HEK293T (cell line): Measurements from ENCODE around the gene MMP3.

Source experiments
- BHLHE40 ChIP-seq: fragments of 450-650 bp; IDR thresholded peaks from 2 replicates; pipeline ENCODE4 v1.6.1; 2016; ENCODE audit warnings: mild to moderate bottlenecking, moderate library complexity, borderline replicate concordance
- CTBP1 ChIP-seq: fragments of 450-650 bp; IDR thresholded peaks from 2 replicates; pipeline ENCODE4 v1.6.1; 2016; ENCODE audit warnings: borderline replicate concordance
- ELF4 ChIP-seq: fragments of 450-650 bp; IDR thresholded peaks from 2 replicates; pipeline ENCODE4 v1.6.1; 2017; ENCODE audit warnings: antibody characterized with exemption
- FOXA1 ChIP-seq: fragments of 450-650 bp; IDR thresholded peaks from 2 replicates; pipeline ENCODE4 v1.6.1; 2016; ENCODE audit warnings: mild to moderate bottlenecking
- FOXK2 ChIP-seq: fragments of 450-650 bp; IDR thresholded peaks from 2 replicates; pipeline ENCODE4 v1.6.1; 2016; ENCODE audit warnings: mild to moderate bottlenecking
- FOXM1 ChIP-seq: fragments of 450-650 bp; IDR thresholded peaks from 2 replicates; pipeline ENCODE4 v1.6.1; 2017; ENCODE audit warnings: mild to moderate bottlenecking, borderline replicate concordance
- L3MBTL2 ChIP-seq: fragments of 450-650 bp; conservative IDR thresholded peaks from 2 replicates; pipeline ENCODE4 v1.6.1; 2016; ENCODE audit warnings: mild to moderate bottlenecking
- SP1 ChIP-seq: fragments of 450-650 bp; IDR thresholded peaks from 2 replicates; pipeline ENCODE4 v1.6.1; 2017
- SUZ12 ChIP-seq: fragments of 450-650 bp; IDR thresholded peaks from 2 replicates; pipeline ENCODE4 v1.6.1; 2016; ENCODE audit warnings: mild to moderate bottlenecking
- TARDBP ChIP-seq: fragments of 450-650 bp; IDR thresholded peaks from 2 replicates; pipeline ENCODE4 v1.6.1; 2016
- ZNF384 ChIP-seq: fragments of 450-650 bp; IDR thresholded peaks from 2 replicates; pipeline ENCODE4 v1.6.1; 2016

GRCh38 chr11:102849311-102849710, 5.9 kb upstream of the MMP3 start:
- TF ChIP-seq FOXM1 (no peak), FOXK2 (no peak), FOXA1 (no peak), ELF4 (no peak), SP1 (no peak), SUZ12 (no peak), TARDBP (no peak), ZNF384 (no peak), L3MBTL2 (no peak), BHLHE40 (no peak), CTBP1 (no peak)
